Adipocyte (in vitro differentiated cells): Measurements from ENCODE around the gene NEUROD1.

Source experiments
- DNase-seq: peaks from one replicate; pipeline ENCODE4 v3.0.0-alpha.2; 2015; ENCODE audit warnings: low read depth
- H3K27me3 ChIP-seq: replicated peaks from 2 replicates; pipeline ENCODE4 v1.7.0; 2013; ENCODE audit warnings: mild to moderate bottlenecking, low read length, moderate library complexity; ENCODE audit not compliant: control insufficient read depth, insufficient read depth
- H3K36me3 ChIP-seq: 2 replicates; pipeline ENCODE4 v1.7.0; 2013; ENCODE audit warnings: low read length, mild to moderate bottlenecking, moderate library complexity; ENCODE audit not compliant: control insufficient read depth, insufficient read depth, severe bottlenecking
- H3K4me1 ChIP-seq: 2 replicates; pipeline ENCODE4 v1.7.0; 2013; ENCODE audit warnings: mild to moderate bottlenecking, low read length, moderate library complexity; ENCODE audit not compliant: control insufficient read depth, insufficient read depth
- H3K4me3 ChIP-seq: 2 replicates; pipeline ENCODE4 v1.7.0; 2013; ENCODE audit warnings: mild to moderate bottlenecking, low read length, moderate library complexity
- H3K9ac ChIP-seq: 2 replicates; pipeline ENCODE4 v1.7.0; 2013; ENCODE audit warnings: mild to moderate bottlenecking, low read length, moderate library complexity
- H3K9me3 ChIP-seq: 2 replicates; pipeline ENCODE4 v1.7.0; 2013; ENCODE audit warnings: mild to moderate bottlenecking, low read length, moderate library complexity; ENCODE audit not compliant: control insufficient read depth

Gene NEUROD1

DNA sequence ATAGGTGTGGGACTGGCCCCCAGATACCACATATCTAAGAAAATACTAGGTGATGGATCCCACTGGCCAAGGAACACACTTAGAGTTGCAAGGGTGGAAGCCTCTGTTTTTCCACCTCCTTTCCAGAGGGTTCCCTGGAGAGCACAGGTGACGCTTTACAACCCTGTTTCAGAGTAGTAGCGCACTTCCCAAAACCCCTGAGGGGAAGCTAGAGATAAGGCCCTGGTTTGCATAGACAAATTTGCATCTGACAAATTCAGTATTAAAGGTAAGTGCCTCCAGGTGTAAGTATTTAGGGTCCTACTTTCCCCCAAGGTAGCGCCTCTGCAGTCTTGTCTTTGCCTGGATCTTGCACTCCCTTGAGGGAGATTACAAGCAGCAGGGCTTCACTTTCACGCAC lies 22.9 kb downstream of the NEUROD1 start:
- DNase-seq, result no peak
- peak overlapping the region; percentile 80 for H3K4me3 ChIP-seq
- H3K36me3 ChIP-seq, result no peaks in the 10 kb centered on the region
- peaks cover 37% of the 10 kb centered on the region for H3K27me3 ChIP-seq
- H3K9me3 ChIP-seq, result no peaks in the 10 kb centered on the region
- H3K4me1 ChIP-seq, result no peaks in the 10 kb centered on the region
- no peak overlapping the region for H3K9ac ChIP-seq

- peak; percentile 59 for DNase-seq
- no peaks in the 10 kb centered on the region for H3K36me3 ChIP-seq
These were observed 23.6 kb downstream of the NEUROD1 start, which contains the start of gene CERKL for GRCh38 chr2:181656450-181657291. TSS of gene CERKL (minus strand) at chr2:181657105. CDS start at chr2:181657006, 99 bp downstream.

DNA sequence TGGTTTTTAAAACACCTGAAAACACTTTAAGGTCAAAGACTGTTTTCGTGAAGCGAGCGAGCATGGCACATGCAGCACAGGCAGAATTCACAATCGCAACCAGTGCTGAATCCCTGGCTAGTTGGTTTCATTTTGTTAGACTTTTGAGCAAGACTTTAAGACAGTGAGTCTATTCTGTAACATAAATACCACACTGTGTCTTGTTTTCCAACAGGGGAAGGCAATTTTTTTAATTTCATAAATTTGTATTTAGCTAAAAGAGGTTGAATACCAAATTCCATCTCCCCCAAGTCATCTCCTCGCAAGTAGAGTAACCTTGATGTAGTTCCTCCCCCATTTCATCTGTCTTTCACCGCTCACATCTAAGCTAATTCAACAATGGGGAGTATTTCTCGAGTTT lies 24.8 kb downstream of the NEUROD1 start:
- Histone ChIP-seq H3K27me3 (peaks cover 36% of the 10 kb centered on the region), H3K4me3 (peak overlapping the region; percentile 12)

More at GRCh38 chr2:181656450-181657291, 23.6 kb downstream of the NEUROD1 start, which contains the start of gene CERKL:
- H3K9ac ChIP-seq, result no peak within 1 kb of the TSS
- H3K9me3 ChIP-seq, result no peaks in the 10 kb centered on the region
- H3K27me3 ChIP-seq, result peaks cover 37% of the 10 kb centered on the region
- no peaks in the 10 kb centered on the region for H3K4me1 ChIP-seq
- peak within 1 kb of the TSS; percentile 80 for H3K4me3 ChIP-seq

GRCh38 chr2:181649436-181649979 lies 30.8 kb downstream of the NEUROD1 start:
- Histone ChIP-seq H3K4me1 (no peaks in the 10 kb centered on the region), H3K9ac (no peak overlapping the region), H3K36me3 (no peaks in the 10 kb centered on the region), H3K4me3 (no peak overlapping the region), H3K27me3 (peaks cover 17% of the 10 kb centered on the region), H3K9me3 (peaks cover 5% of the 10 kb centered on the region)
- no peak for DNase-seq

More for the DNA sequence above, 24.8 kb downstream of the NEUROD1 start:
- H3K4me1 ChIP-seq, result no peaks in the 10 kb centered on the region
- DNase-seq, result no peak
- no peaks in the 10 kb centered on the region for H3K36me3 ChIP-seq
- H3K9me3 ChIP-seq, result no peaks in the 10 kb centered on the region
- no peak overlapping the region for H3K9ac ChIP-seq

DNA sequence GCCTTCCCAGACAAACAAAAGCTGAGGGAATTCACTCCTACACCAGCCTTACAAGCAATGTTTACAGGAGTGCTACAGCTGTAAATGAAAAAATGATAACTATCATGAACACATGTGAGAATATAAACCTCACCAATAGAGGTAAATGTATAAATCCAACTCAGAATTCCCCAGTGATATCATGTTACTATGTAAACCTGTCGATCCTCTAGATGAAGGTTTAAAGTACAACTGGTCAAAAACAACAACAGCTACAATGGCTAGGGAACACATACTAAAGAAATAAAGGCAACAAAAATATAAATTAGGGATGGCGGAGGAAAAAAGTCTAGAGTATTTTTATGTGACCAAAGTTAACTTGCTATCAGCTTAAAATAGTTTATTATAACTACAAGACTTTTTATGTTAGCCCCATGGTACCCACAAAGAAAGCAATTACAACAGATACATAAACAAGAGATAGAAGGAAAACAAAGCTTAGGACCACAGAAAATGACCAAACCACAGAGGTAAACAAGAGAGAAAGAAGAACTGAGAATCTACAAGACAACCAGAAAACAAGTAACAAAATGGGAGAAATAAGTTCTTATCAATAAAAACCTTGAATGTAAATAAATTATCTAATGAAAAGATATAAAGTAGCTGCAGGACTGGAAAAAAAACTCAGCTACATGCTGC lies 31.7 kb downstream of the NEUROD1 start:
- H3K9me3 ChIP-seq, result peaks cover 5% of the 10 kb centered on the region
- H3K36me3 ChIP-seq, result no peaks in the 10 kb centered on the region
- no peaks in the 10 kb centered on the region for H3K4me1 ChIP-seq
- H3K9ac ChIP-seq, result no peak overlapping the region
- no peak overlapping the region for H3K4me3 ChIP-seq
- H3K27me3 ChIP-seq, result peaks cover 20% of the 10 kb centered on the region
- DNase-seq, result no peak

GRCh38 chr2:181646415-181646987 lies 33.8 kb downstream of the NEUROD1 start:
- DNase-seq, result no peak
- no peaks in the 10 kb centered on the region for H3K36me3 ChIP-seq
- no peaks in the 10 kb centered on the region for H3K4me1 ChIP-seq
- H3K9me3 ChIP-seq, result peaks cover 5% of the 10 kb centered on the region
- H3K9ac ChIP-seq, result no peak overlapping the region
- H3K27me3 ChIP-seq, result peaks cover 26% of the 10 kb centered on the region
- H3K4me3 ChIP-seq, result no peak overlapping the region

DNA sequence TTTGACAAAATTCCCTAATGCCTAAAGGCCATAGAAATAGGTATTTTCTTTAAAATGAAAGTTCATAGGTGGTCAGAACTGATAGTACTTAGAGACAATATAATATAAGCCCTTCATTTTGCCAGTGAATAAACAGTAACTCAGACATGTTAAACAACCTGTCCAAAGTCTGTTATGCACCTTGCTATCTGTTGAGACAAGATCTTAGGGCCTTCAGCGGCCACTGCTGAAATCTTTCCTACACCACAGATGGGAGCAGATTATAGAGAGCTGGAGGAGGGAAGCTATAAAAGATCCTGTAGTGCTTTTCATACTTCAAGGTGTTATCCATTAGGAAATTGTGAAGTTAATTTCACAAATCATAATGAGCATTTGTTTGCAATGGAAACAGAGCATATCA lies 37.2 kb downstream of the NEUROD1 start:
- H3K9ac ChIP-seq, result no peak overlapping the region
- H3K36me3 ChIP-seq, result no peaks in the 10 kb centered on the region
- H3K4me1 ChIP-seq, result no peaks in the 10 kb centered on the region
- peaks cover 26% of the 10 kb centered on the region for H3K27me3 ChIP-seq
- H3K4me3 ChIP-seq, result no peak overlapping the region
- no peak for DNase-seq
- H3K9me3 ChIP-seq, result peaks cover 2% of the 10 kb centered on the region

DNA sequence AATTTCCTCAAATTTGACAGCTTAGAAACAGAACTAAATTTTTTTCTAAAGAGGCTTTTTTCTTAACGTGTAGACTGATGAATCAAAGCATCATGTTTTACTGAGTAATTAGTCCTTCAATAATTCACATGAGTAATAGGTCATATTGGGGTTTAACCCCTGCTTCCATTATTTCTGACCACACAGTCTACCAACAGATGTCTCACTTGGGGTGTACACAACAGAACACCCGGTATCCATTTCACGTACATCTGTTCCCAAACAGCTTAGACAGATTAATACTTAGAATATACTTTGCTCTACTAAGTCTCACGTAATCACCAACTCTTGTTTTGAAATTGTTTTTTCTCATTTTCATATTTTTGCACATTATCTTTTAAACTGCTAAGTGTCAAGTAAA lies 38.2 kb downstream of the NEUROD1 start:
- Histone ChIP-seq H3K9me3 (no peaks in the 10 kb centered on the region), H3K9ac (no peak overlapping the region), H3K36me3 (no peaks in the 10 kb centered on the region), H3K4me1 (no peaks in the 10 kb centered on the region), H3K27me3 (peaks cover 22% of the 10 kb centered on the region), H3K4me3 (no peak overlapping the region)
- no peak for DNase-seq

- DNase-seq, result no peak
- no peaks in the 10 kb centered on the region for H3K36me3 ChIP-seq
These were observed 40.6 kb downstream of the NEUROD1 start for GRCh38 chr2:181639686-181640085.

GRCh38 chr2:181632733-181633401 lies 47.5 kb downstream of the NEUROD1 start:
- no peak for DNase-seq
- Histone ChIP-seq H3K27me3 (no peaks in the 10 kb centered on the region), H3K9me3 (no peaks in the 10 kb centered on the region), H3K36me3 (no peaks in the 10 kb centered on the region), H3K4me1 (no peaks in the 10 kb centered on the region), H3K9ac (no peak overlapping the region), H3K4me3 (no peak overlapping the region)

More at GRCh38 chr2:181639686-181640085, 40.6 kb downstream of the NEUROD1 start:
- H3K27me3 ChIP-seq, result peaks cover 14% of the 10 kb centered on the region
- no peaks in the 10 kb centered on the region for H3K9me3 ChIP-seq
- no peak overlapping the region for H3K4me3 ChIP-seq
- no peaks in the 10 kb centered on the region for H3K4me1 ChIP-seq
- no peak overlapping the region for H3K9ac ChIP-seq
